Activated T-cell treated with anti-CD3 and anti-CD28 coated beads for 4 hours (primary cell): ENCODE measurements around the gene RUBCNL.

Experiments used
- DNase-seq: peaks from one replicate; pipeline ENCODE4 v3.0.0-alpha.2; 2020

Gene RUBCNL

GRCh38 chr13:46297361-46297811, 89.7 kb downstream of the RUBCNL start:
- DNase-seq, result no peak

- no peak for DNase-seq
These were observed 90.1 kb downstream of the RUBCNL start for GRCh38 chr13:46296921-46297320.

- no peak for DNase-seq
These were observed 90.8 kb downstream of the RUBCNL start for GRCh38 chr13:46296115-46296822.

- DNase-seq, result peak; percentile 27
These were observed 91.4 kb downstream of the RUBCNL start for GRCh38 chr13:46295491-46296114.

GRCh38 chr13:46293436-46293835, 93.6 kb downstream of the RUBCNL start:
- no peak for DNase-seq
